Right atrium auricular region (tissue), 2 donors: ENCODE measurements around the gene RPL10. TPM values are rescaled to one million over a fixed set of nuclear protein-coding genes. Genes with fewer than 3 reads are reported as not detected.

Experiments used
- DNase-seq: peaks from one replicate; pipeline ENCODE4 v3.0.0-alpha.2; 2019; ENCODE audit warnings: low spot score
- H3K27ac ChIP-seq, 2 donors: fragments of 200-600 bp; sonication (generic); 1 replicate in 1 of 2; 2 replicates in 1 of 2; pipeline ENCODE4 v1.5.1; 2016 to 2019
- H3K27me3 ChIP-seq, 2 donors: fragments of 200-600 bp; sonication (generic); one replicate each; pipeline versions ENCODE4 v1.5.1 to v1.6.0; 2017 to 2019
- H3K36me3 ChIP-seq: fragments of 200-600 bp; sonication (generic); one replicate; pipeline ENCODE4 v1.5.1; 2016
- H3K4me1 ChIP-seq, 2 donors: fragments of 200-600 bp; sonication (generic); one replicate each; pipeline versions ENCODE4 v1.5.1 to v1.6.0; 2017 to 2019
- H3K4me3 ChIP-seq, 2 donors: fragments of 200-600 bp; sonication (generic); 1 replicate in 1 of 2; 2 replicates in 1 of 2; pipeline ENCODE4 v1.5.1; 2017 to 2019; ENCODE audit warnings: mild to moderate bottlenecking in 1 of 2, moderate library complexity in 1 of 2
- H3K9me3 ChIP-seq, 2 donors: fragments of 200-600 bp; sonication (generic); one replicate each; pipeline ENCODE4 v1.5.1; 2019
- CTCF ChIP-seq, 2 donors: fragments of 200-600 bp; sonication (generic); IDR thresholded peaks; one replicate each; pipeline ENCODE4 v1.5.1; 2019; ENCODE audit warnings: antibody characterized with exemption in 2 of 2
- total RNA-seq, 2 donors: library from RNA; depleted of rRNA; stranded (reverse); fragments of >200 nt; gene quantifications; one replicate each; pipeline ENCODE4 v1.1.0, GENCODE V29; 2016

RPL10 gene
- total RNA-seq, 2 donors from 2014 or later, result 1,667 to 4,587 TPM

DNA sequence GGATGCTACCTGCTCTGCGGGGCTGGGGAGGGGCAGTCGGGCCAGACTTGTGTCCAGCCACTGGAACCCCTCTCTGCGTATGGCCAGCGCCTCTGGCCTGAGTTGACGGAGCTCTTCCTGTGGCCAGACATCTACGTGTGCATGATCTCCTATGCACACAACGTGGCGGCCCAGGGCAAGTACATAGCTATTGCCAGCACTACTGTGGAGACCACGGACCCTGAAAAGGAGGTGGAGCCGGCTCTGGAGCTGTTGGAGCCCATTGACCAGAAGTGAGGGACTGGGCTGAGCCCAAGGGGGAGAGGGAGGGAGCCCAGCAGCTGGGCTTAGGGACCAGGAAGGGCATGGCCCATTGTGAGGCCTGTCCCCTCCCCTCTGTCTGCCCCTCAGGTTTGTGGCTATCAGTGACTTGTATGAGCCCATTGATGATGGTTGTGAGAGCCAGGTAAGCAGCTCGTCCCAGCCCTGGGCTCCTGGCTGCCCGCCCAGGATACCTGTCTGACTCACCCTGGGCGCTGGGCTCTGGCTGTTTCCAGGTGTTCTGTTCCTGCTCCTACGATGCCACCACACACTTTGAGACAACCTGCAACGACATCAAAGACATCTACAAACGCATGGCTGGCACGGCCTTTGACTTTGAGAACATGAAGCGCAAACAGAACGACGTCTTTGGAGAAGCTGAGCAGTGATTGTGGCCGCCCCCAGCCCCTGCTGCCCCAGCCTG lies 44.0 kb downstream of the RPL10 start:
- no peak overlapping the region for H3K27ac ChIP-seq
- no peak for DNase-seq
- H3K4me3 ChIP-seq, result no peak overlapping the region
- H3K9me3 ChIP-seq, result no peaks in the 10 kb centered on the region
- H3K36me3 ChIP-seq, result peaks cover 31% of the 10 kb centered on the region
- no peaks in the 10 kb centered on the region for H3K27me3 ChIP-seq
- H3K4me1 ChIP-seq, result peaks cover 0 to 26% of the 10 kb centered on the region in 2 donors
- no peak for TF ChIP-seq CTCF (IDR thresholded peaks at IDR 0.05)

DNA sequence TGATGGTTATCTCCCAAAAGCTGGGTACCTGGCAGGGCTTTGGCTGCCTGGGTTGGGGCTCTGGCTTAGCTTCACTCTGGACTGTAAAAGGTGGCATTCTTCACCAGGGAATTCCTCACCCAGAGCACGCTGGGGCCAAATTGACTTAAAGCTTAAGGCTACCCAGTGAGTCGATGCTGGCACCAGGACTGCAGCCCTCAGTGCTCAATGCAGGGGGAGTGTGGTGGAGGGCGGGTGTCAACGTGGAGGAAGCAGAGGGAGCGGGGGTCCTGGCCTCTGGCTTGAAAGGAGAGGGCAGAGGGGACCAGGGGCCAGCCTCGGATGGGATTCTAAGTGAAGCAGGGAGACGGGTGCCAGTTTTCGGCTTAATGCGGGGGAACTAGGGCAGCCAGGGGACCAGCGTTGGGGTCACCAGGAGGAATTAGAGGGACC lies 45.3 kb downstream of the RPL10 start:
- peak overlapping the region; percentile 89 to 91 for H3K27ac ChIP-seq
- H3K36me3 ChIP-seq, result peaks cover 32% of the 10 kb centered on the region
- no peak for TF ChIP-seq CTCF (IDR thresholded peaks at IDR 0.05)
- H3K9me3 ChIP-seq, result no peaks in the 10 kb centered on the region
- peak overlapping the region; percentile 24 to 49 for H3K4me3 ChIP-seq
- DNase-seq, result no peak
- no peaks in the 10 kb centered on the region for H3K27me3 ChIP-seq
- H3K4me1 ChIP-seq, result peaks cover 0 to 19% of the 10 kb centered on the region in 2 donors

- H3K36me3 ChIP-seq, result peaks cover 33% of the 10 kb centered on the region
- peak; percentile 78 for DNase-seq
- H3K9me3 ChIP-seq, result no peaks in the 10 kb centered on the region
- no peaks in the 10 kb centered on the region for H3K27me3 ChIP-seq
- peaks cover 0 to 13% of the 10 kb centered on the region in 2 donors for H3K4me1 ChIP-seq
- no peak for TF ChIP-seq CTCF (IDR thresholded peaks at IDR 0.05)
- peak within 1 kb of the TSS; percentile 49 to 51 for H3K4me3 ChIP-seq
- peak within 1 kb of the TSS; percentile 89 to 91 for H3K27ac ChIP-seq
Measured at GRCh38 chrX:154443992-154444754, 46.0 kb downstream of the RPL10 start, which contains the start of gene FAM50A. FAM50A (plus strand) TSS chrX:154444141; CDS start chrX:154444236, 95 bp downstream.

GRCh38 chrX:154444755-154445246 lies 46.6 kb downstream of the RPL10 start:
- DNase-seq, result no peak
- Histone ChIP-seq H3K4me1 (peaks cover 0 to 11% of the 10 kb centered on the region in 2 donors), H3K9me3 (no peaks in the 10 kb centered on the region), H3K4me3 (peak overlapping the region; percentile 49 to 51), H3K27ac (peak overlapping the region; percentile 75 to 91), H3K27me3 (no peaks in the 10 kb centered on the region), H3K36me3 (peaks cover 33% of the 10 kb centered on the region)
- TF ChIP-seq CTCF (IDR thresholded peaks at IDR 0.05), result no peak

DNA sequence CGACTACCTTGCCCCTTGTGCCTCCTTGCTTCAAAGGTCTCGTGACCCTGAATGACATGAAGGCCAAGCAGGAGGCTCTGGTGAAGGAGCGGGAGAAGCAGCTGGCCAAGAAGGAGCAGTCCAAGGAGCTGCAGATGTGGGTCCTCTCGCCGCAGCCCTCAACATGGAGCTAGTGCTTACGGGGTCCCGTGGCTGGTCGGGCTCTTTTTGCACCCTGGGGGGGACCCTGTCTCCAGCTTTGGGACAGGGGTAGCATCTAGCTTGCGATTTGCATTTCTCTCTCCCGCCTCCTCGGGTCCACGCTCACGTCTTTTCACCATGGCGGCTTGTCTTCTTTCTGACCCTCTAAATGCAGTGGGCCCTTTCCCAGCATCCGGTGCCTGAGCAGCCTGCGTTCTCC lies 47.6 kb downstream of the RPL10 start:
- no peak for TF ChIP-seq CTCF (IDR thresholded peaks at IDR 0.05)
- no peak overlapping the region for H3K27ac ChIP-seq
- H3K4me1 ChIP-seq, result peaks cover 0 to 11% of the 10 kb centered on the region in 2 donors
- H3K36me3 ChIP-seq, result peaks cover 28% of the 10 kb centered on the region
- H3K9me3 ChIP-seq, result no peaks in the 10 kb centered on the region
- H3K4me3 ChIP-seq, result no peak overlapping the region
- no peak for DNase-seq
- no peaks in the 10 kb centered on the region for H3K27me3 ChIP-seq
